ENCODE results near the gene TTYH3. TPM values are rescaled to one million over a fixed set of nuclear protein-coding genes. Genes with fewer than 3 reads are reported as not detected.
"Not testable (repeated sequence)": the region's sequence is repeated elsewhere in the genome, so short reads cannot be mapped to it uniquely, and the experiment has no call there.

Gene TTYH3
- total RNA-seq, 1 experiment from 2014 or later = 50.2 TPM

DNA sequence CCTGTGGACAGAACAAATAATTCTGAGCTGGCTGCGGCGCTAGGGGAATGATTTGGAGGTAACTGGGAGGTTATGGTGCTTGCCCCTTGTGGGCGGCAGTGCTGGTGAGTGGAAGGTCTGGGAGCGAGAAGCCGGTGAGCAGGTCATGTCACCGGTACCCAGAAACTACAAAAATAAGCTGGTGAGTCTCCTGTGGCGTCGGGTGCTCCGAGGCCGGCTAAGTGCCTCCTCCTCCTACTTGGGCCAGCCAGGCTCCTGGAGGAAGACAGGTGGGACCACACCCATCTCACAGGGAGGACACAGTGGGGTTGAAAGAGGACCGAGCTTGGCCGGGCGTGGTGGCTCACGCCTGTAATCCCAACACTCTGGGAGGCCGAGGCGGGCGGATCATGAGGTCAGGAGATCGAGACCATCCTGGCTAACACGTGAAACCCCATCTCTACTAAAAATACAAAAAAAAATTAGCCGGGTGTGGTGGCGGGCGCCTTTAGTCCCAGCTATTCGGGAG, 60.2 kb downstream of the TTYH3 start:
- H3K27me3 ChIP-seq (ENCODE audit: control insufficient read depth, insufficient read depth, low read length) = peaks cover 25% of the 10 kb centered on the region
- peak; percentile 51 for DNase-seq
- not testable (repeated sequence) for H3K4me3 ChIP-seq (ENCODE audit: insufficient read depth, low read depth, low read length); H3K36me3 ChIP-seq (replicated peaks; ENCODE audit: control insufficient read depth, insufficient read depth, low read length)

DNA sequence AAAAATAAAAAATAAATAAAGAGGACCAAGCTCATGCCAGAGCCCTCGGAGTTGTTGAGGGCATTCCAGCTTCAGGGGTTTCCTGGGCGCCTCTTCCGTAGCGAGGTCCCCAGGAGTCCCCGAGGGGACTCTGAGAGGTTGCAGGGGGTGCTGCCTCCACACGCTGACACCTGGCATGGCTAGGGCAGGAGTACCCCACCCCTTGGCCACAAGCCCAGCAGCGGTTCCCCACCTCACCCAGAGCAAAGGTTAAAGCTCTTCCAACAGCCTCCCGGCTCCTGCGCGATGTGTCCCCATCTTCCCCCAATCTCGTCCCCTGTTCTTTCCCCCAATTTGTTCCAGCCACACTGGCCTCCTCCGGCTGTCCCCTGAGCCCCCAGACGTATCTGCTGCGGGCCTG, 60.8 kb downstream of the TTYH3 start:
- H3K36me3 ChIP-seq (replicated peaks; ENCODE audit: control insufficient read depth, insufficient read depth, low read length) = no peaks in the 10 kb centered on the region
- H3K4me3 ChIP-seq (ENCODE audit: insufficient read depth, low read depth, low read length) = no peak overlapping the region
- DNase-seq = peak; percentile 49
- peaks cover 22% of the 10 kb centered on the region for H3K27me3 ChIP-seq (ENCODE audit: control insufficient read depth, insufficient read depth, low read length)

DNA sequence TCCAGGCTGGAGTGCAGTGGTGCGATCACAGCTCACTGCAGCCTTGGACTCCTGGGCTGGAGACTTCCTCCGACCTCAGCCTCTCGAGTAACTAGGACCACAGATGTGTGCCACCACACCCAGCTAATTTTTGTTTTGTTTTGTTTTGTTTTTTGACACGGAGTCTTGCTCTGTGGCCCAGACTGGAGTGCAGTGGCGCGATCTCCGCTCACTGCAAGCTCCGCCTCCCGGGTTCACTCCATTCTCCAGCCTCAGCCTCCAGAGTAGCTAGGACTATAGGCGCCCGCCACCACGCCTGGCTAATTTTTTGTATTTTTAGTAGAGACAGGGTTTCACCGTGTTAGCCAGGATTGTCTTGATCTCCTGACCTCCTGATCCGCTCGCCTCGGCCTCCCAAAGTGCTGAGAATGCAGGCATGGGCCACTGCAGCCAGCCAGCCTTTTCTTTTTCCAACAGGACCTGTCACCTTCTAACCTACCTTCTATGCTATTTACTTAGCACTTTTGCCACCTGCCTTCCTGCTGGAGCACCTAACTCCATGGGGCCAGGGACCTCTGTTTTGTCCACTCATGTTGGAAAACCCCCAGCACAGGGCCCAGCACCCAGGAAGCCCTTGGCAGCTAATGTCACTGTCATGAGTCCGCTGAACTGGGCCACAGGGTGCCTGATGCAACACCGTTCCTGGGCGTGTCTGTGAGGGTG, 61.8 kb downstream of the TTYH3 start:
- H3K27me3 ChIP-seq (ENCODE audit: control insufficient read depth, insufficient read depth, low read length) = peaks cover 13% of the 10 kb centered on the region
- DNase-seq; H3K4me3 ChIP-seq (ENCODE audit: insufficient read depth, low read depth, low read length); H3K36me3 ChIP-seq (replicated peaks; ENCODE audit: control insufficient read depth, insufficient read depth, low read length): not testable (repeated sequence)

DNA sequence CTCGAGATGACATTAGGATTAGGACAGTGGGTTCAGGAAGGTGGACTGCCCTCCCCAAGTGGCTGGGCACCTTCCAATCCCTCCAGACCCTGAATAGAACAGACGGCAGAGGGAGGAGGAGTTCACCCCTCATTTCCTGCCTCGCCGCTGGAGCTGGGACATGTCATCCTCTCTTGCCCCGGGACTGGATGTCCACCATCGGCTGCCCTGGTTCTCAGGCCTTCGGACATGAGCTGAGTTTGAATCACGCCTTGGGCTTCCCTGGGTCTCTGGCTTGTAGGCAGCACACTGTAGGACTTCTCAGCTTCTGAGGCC, 62.3 kb downstream of the TTYH3 start:
- H3K4me3 ChIP-seq (ENCODE audit: insufficient read depth, low read depth, low read length); DNase-seq; H3K36me3 ChIP-seq (replicated peaks; ENCODE audit: control insufficient read depth, insufficient read depth, low read length); H3K27me3 ChIP-seq (ENCODE audit: control insufficient read depth, insufficient read depth, low read length): not testable (repeated sequence)

DNA sequence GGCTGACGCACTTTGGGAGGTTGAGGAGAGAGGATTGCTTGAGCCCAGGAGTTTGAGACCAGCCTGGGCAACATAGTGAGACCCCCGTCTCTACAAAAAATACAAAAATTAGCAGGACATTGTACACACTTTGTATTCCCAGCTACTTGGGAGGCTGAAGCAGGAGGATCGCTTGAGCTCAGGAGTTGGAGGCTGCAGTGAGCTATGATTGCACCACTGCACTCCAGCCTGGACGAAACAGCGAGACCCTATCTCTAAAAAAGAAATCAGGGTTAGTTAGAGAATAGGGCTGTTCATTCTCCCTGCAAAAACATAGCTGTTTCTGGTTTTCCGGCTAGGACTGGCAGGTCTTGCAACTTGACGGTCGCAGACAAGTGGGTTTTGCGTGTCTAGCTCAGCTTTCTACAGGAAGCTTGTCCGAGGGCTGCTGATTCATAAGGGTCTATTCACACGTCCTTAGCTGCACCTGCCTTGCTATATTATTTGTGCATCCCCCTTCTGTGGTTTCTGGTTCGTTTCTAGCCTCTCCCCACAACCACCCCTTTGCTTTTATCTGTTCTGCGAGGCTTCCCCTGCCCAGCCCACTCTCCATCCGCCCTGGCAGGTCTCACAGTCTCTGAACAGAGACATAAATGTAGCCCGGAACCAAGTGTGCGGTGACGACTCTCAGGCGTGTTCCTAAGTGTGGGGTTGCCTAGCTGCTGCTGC, 66.9 kb downstream of the TTYH3 start:
- H3K36me3 ChIP-seq (replicated peaks; ENCODE audit: control insufficient read depth, insufficient read depth, low read length) = no peaks in the 10 kb centered on the region
- H3K4me3 ChIP-seq (ENCODE audit: insufficient read depth, low read depth, low read length) = no peak overlapping the region
- no peak for DNase-seq
- no peaks in the 10 kb centered on the region for H3K27me3 ChIP-seq (ENCODE audit: control insufficient read depth, insufficient read depth, low read length)

DNA sequence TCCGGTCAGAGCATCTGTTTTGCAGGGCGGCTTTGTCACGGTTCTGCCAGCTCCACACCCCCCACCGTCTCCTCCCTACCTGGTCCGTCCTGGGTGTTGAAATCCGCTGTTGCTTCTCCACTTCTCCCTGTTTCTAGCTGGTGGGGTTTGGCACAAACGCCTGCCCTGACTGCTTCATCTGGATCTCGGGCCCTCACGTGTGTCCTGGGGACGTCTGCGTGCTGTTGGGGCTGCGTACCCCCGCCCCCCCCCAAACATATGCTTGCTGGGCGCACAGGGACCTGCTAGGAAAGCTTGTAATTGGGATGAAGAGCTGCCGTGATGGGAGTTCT, 67.5 kb downstream of the TTYH3 start:
- peak; percentile 69 for DNase-seq
- Histone ChIP-seq H3K36me3 (replicated peaks; ENCODE audit: control insufficient read depth, insufficient read depth, low read length) (no peaks in the 10 kb centered on the region), H3K27me3 (ENCODE audit: control insufficient read depth, insufficient read depth, low read length) (no peaks in the 10 kb centered on the region), H3K4me3 (ENCODE audit: insufficient read depth, low read depth, low read length) (no peak overlapping the region)

DNA sequence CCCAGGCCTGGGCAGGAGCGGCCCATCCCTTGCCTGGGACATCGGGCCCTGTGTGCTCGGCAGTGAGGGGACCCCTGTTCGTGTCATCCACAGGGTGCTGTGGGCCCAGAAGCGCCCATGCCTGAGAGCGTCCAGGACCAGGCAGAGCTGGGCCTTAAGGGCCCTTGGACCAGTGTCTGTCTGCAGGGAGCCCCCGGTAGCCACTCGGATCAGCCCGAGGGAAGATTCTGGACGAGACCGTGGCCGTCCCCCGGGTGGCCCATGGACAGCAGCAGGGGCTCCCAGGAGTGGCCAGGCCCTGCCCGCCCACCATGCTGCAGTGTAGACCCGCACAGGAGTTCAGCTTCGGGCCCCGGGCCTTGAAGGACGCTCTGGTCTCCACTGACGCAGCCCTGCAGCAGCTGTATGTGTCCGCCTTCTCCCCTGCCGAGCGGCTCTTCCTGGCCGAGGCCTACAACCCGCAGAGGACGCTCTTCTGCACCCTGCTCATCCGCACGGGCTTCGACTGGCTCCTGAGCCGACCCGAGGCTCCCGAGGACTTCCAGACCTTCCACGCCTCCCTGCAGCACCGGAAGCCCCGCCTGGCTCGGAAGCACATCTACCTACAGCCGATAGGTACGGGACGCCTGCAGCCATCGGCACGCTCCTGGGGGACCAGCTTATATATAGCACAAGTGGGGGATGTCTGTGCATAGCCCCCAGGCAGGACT, 68.5 kb downstream of the TTYH3 start:
- Histone ChIP-seq H3K27me3 (ENCODE audit: control insufficient read depth, insufficient read depth, low read length) (no peaks in the 10 kb centered on the region), H3K36me3 (replicated peaks; ENCODE audit: control insufficient read depth, insufficient read depth, low read length) (no peaks in the 10 kb centered on the region), H3K4me3 (ENCODE audit: insufficient read depth, low read depth, low read length) (no peak overlapping the region)
- DNase-seq = peak; percentile 74

DNA sequence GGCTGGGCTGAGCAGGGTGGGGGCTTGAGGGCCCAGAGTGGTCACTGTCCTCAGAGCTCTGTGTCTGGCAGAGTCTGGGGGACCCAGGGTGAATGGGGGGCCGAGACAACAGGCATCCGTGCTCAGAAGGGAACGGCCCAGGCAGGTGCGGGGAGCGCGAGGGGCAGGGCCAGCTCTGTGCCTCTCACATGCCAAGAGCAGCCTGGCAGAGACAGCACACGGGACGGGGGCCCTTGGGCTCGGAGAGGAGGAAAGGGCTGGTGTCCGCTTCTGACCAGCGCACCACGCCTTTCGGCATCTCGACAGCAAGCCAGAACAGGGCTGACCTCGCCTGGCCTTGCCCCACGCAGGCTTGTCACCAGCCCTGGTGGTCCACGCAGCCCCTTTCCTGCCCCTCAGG, 69.6 kb downstream of the TTYH3 start:
- no peaks in the 10 kb centered on the region for H3K36me3 ChIP-seq (replicated peaks; ENCODE audit: control insufficient read depth, insufficient read depth, low read length)
- no peaks in the 10 kb centered on the region for H3K27me3 ChIP-seq (ENCODE audit: control insufficient read depth, insufficient read depth, low read length)
- no peak overlapping the region for H3K4me3 ChIP-seq (ENCODE audit: insufficient read depth, low read depth, low read length)
- DNase-seq = peak; percentile 65

DNA sequence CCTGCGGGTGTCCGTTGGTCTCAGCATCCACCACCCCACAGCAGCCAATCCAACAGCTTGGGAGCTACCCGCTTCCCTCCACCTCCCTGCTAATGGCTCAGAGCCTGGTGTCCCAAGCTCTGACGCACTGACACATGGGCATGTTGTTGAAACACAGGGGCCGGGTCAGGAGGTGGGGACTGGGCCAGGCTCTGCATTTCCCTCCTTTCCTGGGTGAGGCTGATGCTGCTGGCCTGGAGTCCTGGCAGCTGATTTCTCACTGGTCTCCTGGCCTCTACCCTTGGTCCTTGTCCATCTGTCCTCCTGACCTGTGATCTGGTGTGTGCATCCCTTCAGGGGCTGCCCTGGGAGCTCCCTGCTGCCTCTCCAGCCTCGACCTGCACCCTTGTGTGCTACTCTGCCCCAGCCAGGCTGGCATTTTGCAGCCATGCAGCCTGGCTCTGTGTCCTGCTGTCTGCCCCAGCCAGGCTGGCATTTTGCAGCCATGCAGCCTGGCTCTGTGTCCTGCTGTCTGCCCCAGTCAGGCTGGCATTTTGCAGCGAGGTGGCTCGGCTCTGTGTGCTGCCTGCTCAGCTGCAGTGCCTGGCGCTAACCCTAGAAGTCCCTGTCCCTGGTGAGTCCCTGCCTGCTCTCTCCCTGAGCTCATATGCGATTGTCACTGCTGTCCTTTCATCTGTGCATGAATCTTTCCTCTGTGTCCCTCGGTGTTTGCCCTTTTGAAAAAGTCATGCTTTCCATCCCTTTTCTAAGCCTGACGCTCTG, 70.2 kb downstream of the TTYH3 start:
- H3K27me3 ChIP-seq (ENCODE audit: control insufficient read depth, insufficient read depth, low read length) = no peaks in the 10 kb centered on the region
- H3K36me3 ChIP-seq (replicated peaks; ENCODE audit: control insufficient read depth, insufficient read depth, low read length) = no peaks in the 10 kb centered on the region
- H3K4me3 ChIP-seq (ENCODE audit: insufficient read depth, low read depth, low read length) = no peak overlapping the region
- DNase-seq = no peak

DNA sequence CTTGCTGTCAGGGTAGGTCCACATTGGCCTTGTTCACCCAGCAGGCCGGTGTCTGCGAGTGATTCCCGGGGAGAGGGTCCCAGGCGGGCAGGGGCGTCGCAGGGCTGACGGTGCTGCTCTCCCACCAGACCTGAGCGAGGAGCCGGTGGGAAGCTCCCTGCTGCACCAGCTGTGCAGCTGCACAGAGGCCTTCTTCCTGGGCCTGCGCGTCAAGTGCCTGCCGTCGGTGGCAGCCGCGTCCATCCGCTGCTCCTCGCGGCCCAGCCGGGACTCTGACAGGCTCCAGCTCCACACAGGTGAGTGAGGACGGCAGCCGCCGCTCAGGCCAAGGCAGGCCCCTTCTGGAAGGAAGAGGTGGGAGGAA, 70.8 kb downstream of the TTYH3 start:
- peak; percentile 74 for DNase-seq
- Histone ChIP-seq H3K36me3 (replicated peaks; ENCODE audit: control insufficient read depth, insufficient read depth, low read length) (no peaks in the 10 kb centered on the region), H3K4me3 (ENCODE audit: insufficient read depth, low read depth, low read length) (no peak overlapping the region), H3K27me3 (ENCODE audit: control insufficient read depth, insufficient read depth, low read length) (no peaks in the 10 kb centered on the region)

DNA sequence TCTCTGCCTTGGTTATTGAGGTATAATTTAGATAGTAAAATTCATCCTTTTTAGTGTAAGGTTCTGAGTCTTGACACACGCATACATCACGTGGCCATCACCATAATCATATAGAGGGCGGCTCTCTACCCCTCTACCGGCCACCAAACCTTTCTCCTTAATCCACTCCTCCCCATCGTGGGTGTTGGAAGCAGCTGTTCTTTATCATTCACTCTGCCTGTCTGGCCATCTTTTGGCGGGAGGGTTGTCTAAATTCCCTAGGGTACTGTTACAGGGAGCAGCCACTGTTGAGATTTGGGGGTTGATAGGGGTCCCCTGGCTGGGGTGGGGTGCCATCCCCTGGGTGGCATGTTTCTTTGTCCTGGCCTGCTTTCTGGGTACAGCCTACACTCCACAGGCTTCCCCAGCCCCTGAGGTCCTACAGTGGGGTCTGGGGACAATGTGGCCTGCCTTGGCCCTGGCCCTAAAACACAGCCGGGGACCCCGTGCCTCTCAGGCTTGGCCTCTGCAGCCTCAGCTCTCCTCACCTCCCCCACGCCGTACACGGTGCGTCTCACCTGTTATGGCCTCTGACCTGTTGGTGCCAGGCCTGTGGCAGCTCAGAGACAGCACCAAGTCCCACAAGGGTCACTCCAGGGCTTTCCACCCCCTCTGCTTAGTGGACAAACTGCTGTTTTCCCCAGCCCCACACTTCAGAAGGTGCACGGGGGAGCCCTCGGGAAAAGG, 73.7 kb downstream of the TTYH3 start:
- H3K36me3 ChIP-seq (replicated peaks; ENCODE audit: control insufficient read depth, insufficient read depth, low read length) = no peaks in the 10 kb centered on the region
- no peaks in the 10 kb centered on the region for H3K27me3 ChIP-seq (ENCODE audit: control insufficient read depth, insufficient read depth, low read length)
- no peak overlapping the region for H3K4me3 ChIP-seq (ENCODE audit: insufficient read depth, low read depth, low read length)
- no peak for DNase-seq

DNA sequence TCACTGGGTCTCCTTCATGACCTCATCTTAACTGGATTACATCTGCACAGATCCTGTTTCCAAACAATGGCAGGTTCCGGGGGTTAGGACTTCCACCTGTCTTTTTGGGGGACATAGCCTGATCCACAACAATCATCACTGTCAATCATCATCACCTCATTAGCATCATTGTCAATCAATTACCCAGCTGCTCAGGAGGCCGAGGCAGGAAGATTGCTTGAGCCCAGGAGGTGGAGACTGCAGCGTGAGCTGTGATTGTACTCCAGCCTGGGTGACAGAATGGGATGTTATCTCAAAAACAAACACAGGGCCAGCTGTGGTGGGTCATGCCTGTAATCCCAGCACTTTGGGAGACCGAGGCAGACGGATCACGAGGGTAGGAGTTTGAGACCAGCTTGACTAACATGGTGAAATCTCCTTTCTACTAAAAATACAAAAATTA, 74.9 kb downstream of the TTYH3 start:
- H3K36me3 ChIP-seq (replicated peaks; ENCODE audit: control insufficient read depth, insufficient read depth, low read length) = 0 out of 2 replicates have a peak, but pooled peaks cover 1% of the 10 kb centered on the region
- H3K27me3 ChIP-seq (ENCODE audit: control insufficient read depth, insufficient read depth, low read length) = no peaks in the 10 kb centered on the region
- H3K4me3 ChIP-seq (ENCODE audit: insufficient read depth, low read depth, low read length) = no peak overlapping the region
- no peak for DNase-seq

DNA sequence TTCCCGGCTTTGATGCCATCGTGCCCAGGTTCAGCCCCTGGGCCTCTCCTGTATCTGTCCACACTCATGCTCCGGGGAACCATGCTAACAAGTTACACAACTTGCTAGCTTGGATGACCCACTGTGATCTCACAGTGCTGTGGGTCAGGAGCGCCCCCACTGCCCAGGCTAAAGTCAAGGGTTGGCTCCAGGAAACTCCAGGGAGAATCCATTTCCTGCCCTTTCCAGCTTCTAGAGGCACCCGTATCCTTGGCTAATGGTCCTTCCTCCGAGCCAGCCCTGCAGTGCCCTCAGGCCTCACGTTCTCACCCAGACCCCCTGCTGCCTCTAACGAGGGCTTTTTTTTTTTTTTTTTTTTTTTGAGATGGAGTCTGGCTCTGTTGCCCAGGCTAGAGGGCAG, 75.7 kb downstream of the TTYH3 start:
- Histone ChIP-seq H3K4me3 (ENCODE audit: insufficient read depth, low read depth, low read length) (no peak overlapping the region), H3K27me3 (ENCODE audit: control insufficient read depth, insufficient read depth, low read length) (no peaks in the 10 kb centered on the region), H3K36me3 (replicated peaks; ENCODE audit: control insufficient read depth, insufficient read depth, low read length) (0 out of 2 replicates have a peak, but pooled peaks cover 1% of the 10 kb centered on the region)
- peak; percentile 50 for DNase-seq

DNA sequence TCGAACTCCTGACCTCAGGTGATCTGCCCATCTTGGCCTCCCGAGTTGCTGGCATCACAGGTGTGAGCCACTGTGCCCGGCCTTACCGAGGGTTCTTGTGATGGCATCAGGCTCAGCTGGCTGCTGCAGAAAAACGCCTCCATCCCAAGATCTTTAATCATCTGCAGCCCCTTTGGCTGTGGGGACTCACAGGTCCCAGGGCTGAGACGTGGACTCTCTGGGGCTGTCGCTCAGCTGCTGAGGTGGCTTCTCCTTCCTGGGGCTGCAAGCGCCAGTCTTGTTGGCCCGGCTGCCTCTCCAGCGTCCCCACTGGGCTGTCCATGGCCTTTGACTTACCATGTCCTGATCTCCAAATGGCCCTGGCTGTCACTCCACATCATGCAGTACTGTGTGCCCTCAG, 76.3 kb downstream of the TTYH3 start:
- Histone ChIP-seq H3K36me3 (replicated peaks; ENCODE audit: control insufficient read depth, insufficient read depth, low read length) (0 out of 2 replicates have a peak, but pooled peaks cover 1% of the 10 kb centered on the region), H3K27me3 (ENCODE audit: control insufficient read depth, insufficient read depth, low read length) (no peaks in the 10 kb centered on the region), H3K4me3 (ENCODE audit: insufficient read depth, low read depth, low read length) (no peak overlapping the region)
- peak; percentile 41 for DNase-seq

Measured in H7 (cell line).